WTC11 (cell line): ENCODE measurements around the gene CLK3. TPM values are rescaled to one million over a fixed set of nuclear protein-coding genes. Genes with fewer than 3 reads are reported as not detected.

Experiments
- ATAC-seq: fragments of 200-7000 bp; cut with Tn5 transposase; 2 replicates; pipeline ENCODE4 v1.10.0; 2021; ENCODE audit warnings: mild to moderate bottlenecking, moderate library complexity
- CTCF ChIA-PET: fragments of 300-600 bp; sonication (Branson Sonifier 250); formaldehyde crosslinking; loops from one replicate; lab custom pipeline; 2021; ENCODE audit warnings: antibody characterized with exemption; lab: Charles Lee
- POLR2A ChIA-PET: fragments of 350-600 bp; sonication (Branson Sonifier 250); formaldehyde crosslinking; loops from one replicate; lab custom pipeline; 2021; ENCODE audit warnings: antibody characterized with exemption; lab: Charles Lee
- DNase-seq: peaks from one replicate; pipeline ENCODE4 v3.0.0; 2021; ENCODE audit warnings: low spot score
- H3K27ac Mint-ChIP-seq: 2 replicates; pipeline ENCODE4 v1.8.0; 2021; ENCODE audit warnings: mixed read lengths
- H3K27me3 Mint-ChIP-seq: 2 replicates; pipeline ENCODE4 v1.8.0; 2021; ENCODE audit warnings: low read depth, mild to moderate bottlenecking, moderate library complexity, mixed read lengths
- H3K36me3 Mint-ChIP-seq: 2 replicates; pipeline ENCODE4 v1.8.0; 2021; ENCODE audit warnings: mixed read lengths
- H3K4me1 Mint-ChIP-seq: 2 replicates; pipeline ENCODE4 v1.8.0; 2022; ENCODE audit warnings: mixed read lengths
- H3K4me3 Mint-ChIP-seq: 2 replicates; pipeline ENCODE4 v1.8.0; 2021; ENCODE audit warnings: mild to moderate bottlenecking, moderate library complexity, mixed read lengths
- H3K9me3 Mint-ChIP-seq: 2 replicates; pipeline ENCODE4 v1.8.0; 2021; ENCODE audit warnings: mixed read lengths
- CDX4 ChIP-seq: fragments of 250-450 bp; sonication (Bioruptor Pico); IDR thresholded peaks from 2 replicates; pipeline ENCODE4 v1.9.0; 2021; ENCODE audit warnings: moderate library complexity, mild to moderate bottlenecking, inconsistent platforms, borderline replicate concordance
- E2F4 ChIP-seq: sonication (generic); formaldehyde crosslinking; IDR thresholded peaks from 2 replicates; pipeline ENCODE4 v1.8.1; 2022; ENCODE audit warnings: low read depth, mild to moderate bottlenecking, moderate library complexity, missing genetic modification reagents, borderline replicate concordance
- ERG ChIP-seq: fragments of 250-450 bp; sonication (Bioruptor Pico); IDR thresholded peaks from 2 replicates; pipeline ENCODE4 v1.8.0; 2021; ENCODE audit warnings: mild to moderate bottlenecking
- FOXP1 ChIP-seq: sonication (generic); formaldehyde crosslinking; IDR thresholded peaks from 2 replicates; pipeline ENCODE4 v1.8.0; 2022; ENCODE audit warnings: missing genetic modification reagents, mild to moderate bottlenecking, moderate library complexity, borderline replicate concordance
- GRHL2 ChIP-seq: fragments of 250-450 bp; sonication (Bioruptor Pico); IDR thresholded peaks from 2 replicates; pipeline ENCODE4 v1.8.0; 2022; ENCODE audit warnings: mild to moderate bottlenecking, moderate library complexity; ENCODE audit not compliant: insufficient replicate concordance, severe bottlenecking
- GTF2I ChIP-seq: fragments of 250-450 bp; sonication (Bioruptor Pico); conservative IDR thresholded peaks from 2 replicates; pipeline ENCODE4 v1.4.0; 2021; ENCODE audit warnings: mild to moderate bottlenecking
- HMGXB4 ChIP-seq: sonication (generic); formaldehyde crosslinking; IDR thresholded peaks from 2 replicates; pipeline ENCODE4 v1.8.1; 2023; ENCODE audit warnings: mild to moderate bottlenecking, moderate library complexity, missing genetic modification reagents
- JAZF1 ChIP-seq: fragments of 250-450 bp; sonication (Bioruptor Pico); IDR thresholded peaks from 2 replicates; pipeline ENCODE4 v1.9.0; 2021; ENCODE audit warnings: moderate library complexity, mild to moderate bottlenecking, inconsistent platforms
- JUN ChIP-seq: sonication (generic); formaldehyde crosslinking; IDR thresholded peaks from 2 replicates; pipeline ENCODE4 v1.8.0; 2023; ENCODE audit warnings: mild to moderate bottlenecking, missing genetic modification reagents
- MXD4 ChIP-seq: fragments of 250-450 bp; sonication (Bioruptor Pico); IDR thresholded peaks from 2 replicates; pipeline ENCODE4 v1.8.0; 2021; ENCODE audit warnings: mild to moderate bottlenecking, moderate library complexity, borderline replicate concordance
- NFATC4 ChIP-seq: fragments of 250-450 bp; sonication (Bioruptor Pico); IDR thresholded peaks from 2 replicates; pipeline ENCODE4 v1.9.0; 2021; ENCODE audit warnings: mild to moderate bottlenecking
- NFE2L1 ChIP-seq: sonication (generic); formaldehyde crosslinking; IDR thresholded peaks from 2 replicates; pipeline ENCODE4 v1.8.1; 2023; ENCODE audit warnings: missing genetic modification reagents
- NR1H2 ChIP-seq: sonication (generic); formaldehyde crosslinking; IDR thresholded peaks from 2 replicates; pipeline ENCODE4 v1.9.0; 2021; ENCODE audit warnings: mild to moderate bottlenecking, moderate library complexity, missing genetic modification reagents
- NR2C2 ChIP-seq: sonication (generic); formaldehyde crosslinking; IDR thresholded peaks from 2 replicates; pipeline ENCODE4 v1.8.0; 2022; ENCODE audit warnings: mild to moderate bottlenecking, missing genetic modification reagents
- OVOL2 ChIP-seq: fragments of 250-450 bp; sonication (Bioruptor Pico); IDR thresholded peaks from 2 replicates; pipeline ENCODE4 v1.9.0; 2021; ENCODE audit warnings: mild to moderate bottlenecking, borderline replicate concordance
- RELA ChIP-seq: sonication (generic); formaldehyde crosslinking; IDR thresholded peaks from 2 replicates; pipeline ENCODE4 v1.8.1; 2022; ENCODE audit warnings: missing genetic modification reagents, mild to moderate bottlenecking, borderline replicate concordance
- SMAD3 ChIP-seq: sonication (generic); formaldehyde crosslinking; IDR thresholded peaks from 2 replicates; pipeline ENCODE4 v1.8.0; 2022; ENCODE audit warnings: missing genetic modification reagents, mild to moderate bottlenecking, borderline replicate concordance
- TP53 ChIP-seq: sonication (generic); formaldehyde crosslinking; IDR thresholded peaks from 2 replicates; pipeline ENCODE4 v1.8.1; 2023; ENCODE audit warnings: mild to moderate bottlenecking, missing genetic modification reagents
- ZBTB21 ChIP-seq: sonication (generic); formaldehyde crosslinking; IDR thresholded peaks from 2 replicates; pipeline ENCODE4 v1.8.1; 2023; ENCODE audit warnings: mild to moderate bottlenecking, missing genetic modification reagents, borderline replicate concordance
- ZNF219 ChIP-seq: sonication (generic); formaldehyde crosslinking; IDR thresholded peaks from 2 replicates; pipeline ENCODE4 v1.8.0; 2023; ENCODE audit warnings: missing genetic modification reagents, mild to moderate bottlenecking, borderline replicate concordance
- ZNF317 ChIP-seq: sonication (generic); formaldehyde crosslinking; IDR thresholded peaks from 2 replicates; pipeline ENCODE4 v1.8.1; 2023; ENCODE audit warnings: low read depth, mild to moderate bottlenecking, moderate library complexity, missing genetic modification reagents, borderline replicate concordance
- ZNF416 ChIP-seq: fragments of 250-450 bp; sonication (Bioruptor Pico); IDR thresholded peaks from 2 replicates; pipeline ENCODE4 v1.9.0; 2021; ENCODE audit warnings: mild to moderate bottlenecking, inconsistent platforms
- ZNF423 ChIP-seq: fragments of 250-450 bp; sonication (Bioruptor Pico); IDR thresholded peaks from 2 replicates; pipeline ENCODE4 v2.1.2; 2022; ENCODE audit warnings: mild to moderate bottlenecking, moderate library complexity
- ZNF512 ChIP-seq: sonication (generic); formaldehyde crosslinking; IDR thresholded peaks from 2 replicates; pipeline ENCODE4 v1.8.1; 2022; ENCODE audit warnings: missing genetic modification reagents, borderline replicate concordance
- ZNF671 ChIP-seq: fragments of 250-450 bp; sonication (Bioruptor Pico); IDR thresholded peaks from 2 replicates; pipeline ENCODE4 v1.8.0; 2021; ENCODE audit warnings: mild to moderate bottlenecking
- total RNA-seq: library from RNA; stranded (reverse); gene quantifications from 3 replicates; pipeline ENCODE4 v1.2.3, GENCODE V29; 2021

The CLK3 gene
- total RNA-seq, 1 experiment from 2014 or later = 48.1 TPM

- TF ChIP-seq E2F4 (CRISPR knock-in tag) (no peak), ZNF423 (CRISPR knock-in tag) (no peak), FOXP1 (no peak), GTF2I (CRISPR knock-in tag) (no peak), MXD4 (CRISPR knock-in tag) (no peak), RELA (CRISPR knock-in tag) (no peak), ZNF317 (CRISPR knock-in tag) (no peak)
Observed at GRCh38 chr15:74667975-74668374, 52.3 kb downstream of the CLK3 start (continued).

GRCh38 chr15:74669627-74670026, 54.0 kb downstream of the CLK3 start:
- Mint-ChIP-seq H3K27ac (no peak overlapping the region), H3K4me1 (no peaks in the 10 kb centered on the region), H3K9me3 (no peaks in the 10 kb centered on the region), H3K36me3 (peaks cover 37% of the 10 kb centered on the region), H3K27me3 (no peaks in the 10 kb centered on the region), H3K4me3 (no peak overlapping the region)
- no peak for DNase-seq
- POLR2A ChIA-PET = interaction anchor here (0.5 kb wide), 1 partner anchor 24 kb away, joined by 3 read pairs; no protein-coding TSS in a partner anchor
- CTCF ChIA-PET = interaction anchor here (0.8 to 2.6 kb wide), 2 partner anchors 99 to 118 kb away, joined by 4 to 13 read pairs; no protein-coding TSS in a partner anchor
- ATAC-seq = no peak
- TF ChIP-seq GTF2I (CRISPR knock-in tag) (no peak), ZNF416 (CRISPR knock-in tag) (no peak), OVOL2 (CRISPR knock-in tag) (no peak), TP53 (CRISPR knock-in tag) (no peak), CDX4 (CRISPR knock-in tag) (no peak)
- TF ChIP-seq, all 79 proteins: peak for 0

- Mint-ChIP-seq H3K4me1 (no peaks in the 10 kb centered on the region), H3K27me3 (no peaks in the 10 kb centered on the region), H3K9me3 (no peaks in the 10 kb centered on the region), H3K36me3 (peaks cover 33% of the 10 kb centered on the region), H3K4me3 (no peak overlapping the region), H3K27ac (no peak overlapping the region)
- ChIA-PET CTCF (interaction anchor here (1.1 kb wide), 1 partner anchor 94 kb away, joined by 3 read pairs; no protein-coding TSS in a partner anchor), POLR2A (no interaction called here)
- no peak for TF ChIP-seq NR1H2 (CRISPR knock-in tag)
- TF ChIP-seq ZBTB21 (CRISPR knock-in tag) = no peak
- TF ChIP-seq JAZF1 (CRISPR knock-in tag) = no peak
- TF ChIP-seq NR2C2 (CRISPR knock-in tag) = no peak
- TF ChIP-seq SMAD3 (CRISPR knock-in tag) = no peak
- no peak for TF ChIP-seq ZNF219 (CRISPR knock-in tag)
- no peak for TF ChIP-seq NFE2L1
- TF ChIP-seq ZNF512 (CRISPR knock-in tag) = no peak
- TF ChIP-seq ZNF317 (CRISPR knock-in tag) = no peak
- no peak for TF ChIP-seq NFATC4
- TF ChIP-seq HMGXB4 (CRISPR knock-in tag) = no peak
- TF ChIP-seq JUN = no peak
- TF ChIP-seq ZNF671 (CRISPR knock-in tag) = no peak
- TF ChIP-seq ERG = no peak
- TF ChIP-seq GRHL2 (CRISPR knock-in tag) = no peak
- TF ChIP-seq FOXP1 = no peak
- ATAC-seq (no peak), DNase-seq (no peak)
Observed at GRCh38 chr15:74674161-74674560, 58.5 kb downstream of the CLK3 start.
